ENCODE data around the gene PTPRF.

DNA sequence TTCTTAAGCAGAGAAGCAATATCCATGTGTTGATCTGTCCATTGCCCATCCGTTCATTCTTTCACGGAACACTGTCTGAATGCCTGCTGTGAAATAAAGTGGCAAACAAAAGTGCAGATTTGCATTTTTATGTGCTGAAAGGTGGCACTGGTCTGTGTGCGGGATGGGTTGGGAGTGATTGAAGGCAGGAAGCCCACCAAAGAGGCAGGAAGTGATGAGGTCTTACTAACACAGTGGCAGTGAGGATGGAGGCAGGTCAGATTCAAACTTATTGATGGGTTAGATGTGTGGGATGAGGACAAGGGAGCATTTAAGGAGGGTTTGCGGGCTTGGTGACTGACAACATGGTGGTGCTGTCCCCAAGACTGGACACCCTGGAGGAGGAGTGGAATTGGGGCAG lies 8.3 kb downstream of the PTPRF start:
- TF ChIP-seq, protein P1, sequence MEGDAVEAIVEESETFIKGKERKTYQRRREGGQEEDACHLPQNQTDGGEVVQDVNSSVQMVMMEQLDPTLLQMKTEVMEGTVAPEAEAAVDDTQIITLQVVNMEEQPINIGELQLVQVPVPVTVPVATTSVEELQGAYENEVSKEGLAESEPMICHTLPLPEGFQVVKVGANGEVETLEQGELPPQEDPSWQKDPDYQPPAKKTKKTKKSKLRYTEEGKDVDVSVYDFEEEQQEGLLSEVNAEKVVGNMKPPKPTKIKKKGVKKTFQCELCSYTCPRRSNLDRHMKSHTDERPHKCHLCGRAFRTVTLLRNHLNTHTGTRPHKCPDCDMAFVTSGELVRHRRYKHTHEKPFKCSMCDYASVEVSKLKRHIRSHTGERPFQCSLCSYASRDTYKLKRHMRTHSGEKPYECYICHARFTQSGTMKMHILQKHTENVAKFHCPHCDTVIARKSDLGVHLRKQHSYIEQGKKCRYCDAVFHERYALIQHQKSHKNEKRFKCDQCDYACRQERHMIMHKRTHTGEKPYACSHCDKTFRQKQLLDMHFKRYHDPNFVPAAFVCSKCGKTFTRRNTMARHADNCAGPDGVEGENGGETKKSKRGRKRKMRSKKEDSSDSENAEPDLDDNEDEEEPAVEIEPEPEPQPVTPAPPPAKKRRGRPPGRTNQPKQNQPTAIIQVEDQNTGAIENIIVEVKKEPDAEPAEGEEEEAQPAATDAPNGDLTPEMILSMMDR (IDR thresholded peaks at IDR 0.05), result no peak
- TF ChIP-seq EZH2 (IDR thresholded peaks at IDR 0.05), result no peak
- TF ChIP-seq EZH2phosphoT487 (IDR thresholded peaks at IDR 0.05), result no peak
